Lower lobe of right lung (tissue), 2 donors: Measurements from ENCODE around the gene RPL22L1. TPM values are rescaled to one million over a fixed set of nuclear protein-coding genes. Genes with fewer than 3 reads are reported as not detected.

Experiments used
- ATAC-seq, 2 donors: fragments of 200-7000 bp; cut with Tn5 transposase; one replicate each; pipeline ENCODE4 v1.9.1; 2020 to 2022; ENCODE audit warnings: mild to moderate bottlenecking in 2 of 2, moderate library complexity in 2 of 2
- DNase-seq: peaks from one replicate; pipeline ENCODE4 v3.0.0-alpha.2; 2020
- H3K27ac ChIP-seq: fragments of 200-600 bp; one replicate; pipeline ENCODE4 v1.8.0; 2022
- H3K27me3 ChIP-seq: fragments of 200-600 bp; one replicate; pipeline ENCODE4 v1.8.0; 2022; ENCODE audit warnings: low read depth
- H3K36me3 ChIP-seq: fragments of 200-600 bp; one replicate; pipeline ENCODE4 v1.8.0; 2022; ENCODE audit warnings: mild to moderate bottlenecking
- H3K4me1 ChIP-seq: fragments of 200-600 bp; one replicate; pipeline ENCODE4 v1.8.0; 2022
- H3K4me3 ChIP-seq: fragments of 200-600 bp; one replicate; pipeline ENCODE4 v1.8.0; 2022; ENCODE audit warnings: mild to moderate bottlenecking
- H3K9me3 ChIP-seq: fragments of 200-600 bp; one replicate; pipeline ENCODE4 v1.8.0; 2022
- intact Hi-C: fragments of 100-400 bp; cut with DNase I; formaldehyde crosslinking; loops from one replicate; pipeline ENCODE4 v1.11.0; 2022
- long read RNA-seq: library from polyadenylated mRNA; unstranded; transcript quantifications from one replicate; pipeline ENCODE4 v2.0.0, GENCODE V29; 2021
- total RNA-seq: library from RNA; stranded (reverse); fragmentation: NEBNext Ultra II Directional; extraction: Animal tissue kit (Norgen Biotek cat#: 25700); gene quantifications from one replicate; pipeline ENCODE4 v1.2.1, GENCODE V29; 2021
- TF ChIP-seq, protein P1 (sequence below): fragments of 200-600 bp; IDR thresholded peaks from one replicate; pipeline ENCODE4 v1.8.0; 2022; ENCODE audit warnings: antibody characterized with exemption, mild to moderate bottlenecking
- donor health status: DM: no; HTN: yes; CAD: no; lungs with severe emphysema.

RPL22L1 gene
- 25.3 TPM for total RNA-seq
- long read RNA-seq, partial matches to known transcripts: 0 of 9 reads
- long read RNA-seq, other reads (novel, unspliced or antisense): 0 of 9 reads

DNA sequence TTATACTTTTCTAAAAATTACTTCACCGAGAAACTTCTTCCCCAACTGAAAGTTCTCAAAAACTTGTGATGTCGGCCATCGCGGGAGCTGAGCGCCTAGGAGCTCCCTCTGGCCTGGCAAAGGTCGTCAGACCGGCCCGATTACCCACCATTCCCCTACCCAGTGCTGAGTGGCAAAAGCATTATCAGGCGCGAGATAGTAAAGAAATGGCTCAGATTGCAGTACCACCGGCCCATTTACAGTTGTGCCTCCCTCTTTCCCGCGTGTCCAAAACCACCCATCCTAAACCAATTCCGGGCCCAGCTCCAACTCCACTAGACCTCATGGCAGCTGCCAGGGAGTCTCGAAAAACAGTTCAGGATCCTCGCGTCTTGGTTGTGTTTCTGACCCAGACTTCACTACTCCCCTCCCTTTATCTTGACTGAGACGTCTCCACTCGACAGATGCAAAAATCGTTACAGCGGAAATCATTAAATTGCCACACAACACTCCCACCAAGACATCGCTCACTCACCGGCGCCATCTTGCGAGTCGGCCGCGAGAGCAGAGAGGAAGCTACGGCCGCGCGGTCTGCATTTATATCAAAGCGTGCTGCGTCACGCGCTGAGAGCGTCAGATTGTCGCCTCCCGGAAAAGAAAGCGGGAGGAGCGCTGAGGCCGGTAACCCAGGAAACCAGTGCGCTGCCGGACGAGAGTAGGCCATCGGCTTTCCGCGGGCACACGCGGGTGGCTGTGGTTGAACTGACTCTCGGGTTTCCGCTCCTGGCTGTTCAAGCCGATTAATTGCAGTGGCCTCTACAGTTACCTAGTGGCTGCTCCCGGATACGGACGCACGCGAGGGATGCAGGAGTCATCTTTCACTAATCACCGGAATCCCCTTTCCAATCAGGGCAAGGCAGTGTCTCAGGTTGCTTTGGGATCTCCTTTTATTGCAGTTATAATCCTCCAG is at the start of gene RPL22L1:
Gene RPL22L1 (minus strand): TSS at position 551 of the 949 bp plus-strand sequence. CDS start 28 bp downstream, at position 523.
- DNase-seq (peak; percentile 97), ATAC-seq (peak; percentile 98 to 99)
- TF ChIP-seq, protein P1, sequence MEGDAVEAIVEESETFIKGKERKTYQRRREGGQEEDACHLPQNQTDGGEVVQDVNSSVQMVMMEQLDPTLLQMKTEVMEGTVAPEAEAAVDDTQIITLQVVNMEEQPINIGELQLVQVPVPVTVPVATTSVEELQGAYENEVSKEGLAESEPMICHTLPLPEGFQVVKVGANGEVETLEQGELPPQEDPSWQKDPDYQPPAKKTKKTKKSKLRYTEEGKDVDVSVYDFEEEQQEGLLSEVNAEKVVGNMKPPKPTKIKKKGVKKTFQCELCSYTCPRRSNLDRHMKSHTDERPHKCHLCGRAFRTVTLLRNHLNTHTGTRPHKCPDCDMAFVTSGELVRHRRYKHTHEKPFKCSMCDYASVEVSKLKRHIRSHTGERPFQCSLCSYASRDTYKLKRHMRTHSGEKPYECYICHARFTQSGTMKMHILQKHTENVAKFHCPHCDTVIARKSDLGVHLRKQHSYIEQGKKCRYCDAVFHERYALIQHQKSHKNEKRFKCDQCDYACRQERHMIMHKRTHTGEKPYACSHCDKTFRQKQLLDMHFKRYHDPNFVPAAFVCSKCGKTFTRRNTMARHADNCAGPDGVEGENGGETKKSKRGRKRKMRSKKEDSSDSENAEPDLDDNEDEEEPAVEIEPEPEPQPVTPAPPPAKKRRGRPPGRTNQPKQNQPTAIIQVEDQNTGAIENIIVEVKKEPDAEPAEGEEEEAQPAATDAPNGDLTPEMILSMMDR: peak; percentile 31
- Histone ChIP-seq H3K27me3 (no peaks in the 10 kb centered on the region), H3K36me3 (peaks cover 32% of the 10 kb centered on the region), H3K4me3 (peak within 1 kb of the TSS; percentile 76), H3K27ac (peak within 1 kb of the TSS; percentile 91), H3K9me3 (no peaks in the 10 kb centered on the region), H3K4me1 (peaks cover 29% of the 10 kb centered on the region)
- intact Hi-C loops: no loop called here

DNA sequence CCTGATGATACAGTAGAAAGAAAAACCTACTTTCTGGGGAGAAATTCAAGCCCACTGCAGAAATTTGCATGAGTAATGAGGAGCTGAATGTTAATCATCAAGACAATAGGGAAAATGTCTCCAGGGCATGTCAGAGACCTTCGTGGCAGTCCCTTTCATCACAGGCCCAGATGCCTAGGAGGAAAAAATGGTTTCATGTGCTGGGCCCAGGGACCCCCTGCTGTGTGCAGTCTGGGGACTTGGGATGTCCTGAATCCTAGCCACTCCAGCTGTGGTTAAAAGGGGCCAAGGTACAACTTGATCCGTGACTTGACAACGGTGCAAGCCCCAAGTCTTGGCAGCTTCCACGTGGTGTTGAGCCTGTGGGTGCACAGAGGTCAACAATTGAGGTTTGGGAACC is 48.7 kb upstream of the RPL22L1 start:
- TF ChIP-seq, protein P1: no peak
- ATAC-seq (no peak), DNase-seq (no peak)
- intact Hi-C loops: no loop called here
- Histone ChIP-seq H3K36me3 (no peaks in the 10 kb centered on the region), H3K27me3 (no peaks in the 10 kb centered on the region), H3K4me3 (no peak overlapping the region), H3K4me1 (no peaks in the 10 kb centered on the region), H3K9me3 (peaks cover 14% of the 10 kb centered on the region), H3K27ac (no peak overlapping the region)

DNA sequence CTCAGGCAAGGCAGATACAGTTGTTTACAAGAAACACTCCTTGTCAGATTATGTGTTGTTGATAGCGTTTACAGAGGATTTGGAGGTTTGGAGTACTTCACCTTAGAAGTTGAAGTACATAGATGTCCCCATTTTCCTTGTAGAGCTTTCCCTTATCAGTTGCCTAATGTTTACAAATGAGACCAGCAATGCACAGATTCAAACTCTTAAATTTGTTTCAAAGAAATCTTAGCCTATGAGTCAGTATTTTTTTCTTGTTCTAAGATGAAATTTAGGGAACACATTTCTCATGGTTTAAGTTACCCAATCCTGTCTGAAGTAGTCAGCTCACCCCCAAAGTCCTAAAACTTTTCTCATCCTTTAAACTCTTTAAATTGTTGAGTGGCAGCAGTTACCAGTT is 44.7 kb upstream of the RPL22L1 start:
- Histone ChIP-seq H3K4me1 (no peaks in the 10 kb centered on the region), H3K4me3 (no peak overlapping the region), H3K27me3 (no peaks in the 10 kb centered on the region), H3K9me3 (peaks cover 21% of the 10 kb centered on the region), H3K36me3 (no peaks in the 10 kb centered on the region), H3K27ac (no peak overlapping the region)
- TF ChIP-seq, protein P1: no peak
- DNase-seq: no peak
- no peak for ATAC-seq
- intact Hi-C loops: no loop called here

DNA sequence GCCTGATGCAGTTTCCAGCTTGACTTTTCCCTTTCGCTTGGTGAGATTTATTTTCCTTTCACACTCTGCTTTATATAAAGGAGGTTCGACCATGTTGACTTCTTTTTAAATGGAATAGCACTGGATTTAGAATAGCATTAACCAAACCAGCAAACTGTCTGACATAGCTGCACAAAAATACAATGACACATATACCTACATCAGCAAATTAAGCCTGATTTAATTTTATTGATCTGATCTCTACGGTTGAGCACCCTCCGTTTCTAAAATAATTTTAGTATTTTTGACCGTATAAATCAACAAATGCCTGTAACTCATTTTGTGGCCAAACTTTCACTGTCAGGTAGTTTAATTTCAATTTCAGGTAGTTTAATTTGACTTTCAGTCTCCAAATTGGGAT is 44.2 kb upstream of the RPL22L1 start:
- no peaks in the 10 kb centered on the region for H3K4me1 ChIP-seq
- no peak overlapping the region for H3K4me3 ChIP-seq
- DNase-seq: no peak
- intact Hi-C loops: no loop called here
- H3K36me3 ChIP-seq: no peaks in the 10 kb centered on the region
- no peaks in the 10 kb centered on the region for H3K27me3 ChIP-seq
- TF ChIP-seq, protein P1: no peak
- no peak for ATAC-seq
- H3K9me3 ChIP-seq: peaks cover 23% of the 10 kb centered on the region
- no peak overlapping the region for H3K27ac ChIP-seq

DNA sequence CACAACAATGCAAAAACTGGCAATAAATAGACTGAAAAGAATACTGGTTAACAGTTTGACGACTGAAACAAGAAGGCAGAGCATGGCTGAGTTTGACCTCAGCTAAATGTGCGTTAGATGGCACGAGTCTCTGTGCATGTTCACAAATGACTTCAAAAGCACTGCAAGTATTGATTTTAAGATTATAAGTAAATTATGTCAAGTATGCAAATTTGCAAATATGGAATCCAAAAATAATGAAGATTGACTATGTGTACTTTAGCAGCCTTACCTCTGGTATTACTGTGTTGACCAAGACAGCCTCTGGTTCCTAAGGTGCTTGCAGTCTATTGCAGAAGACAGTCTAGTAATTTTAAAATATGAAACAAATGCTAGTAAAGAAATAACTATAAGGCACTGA is 41.1 kb upstream of the RPL22L1 start:
- peaks cover 5% of the 10 kb centered on the region for H3K27me3 ChIP-seq
- no peak overlapping the region for H3K4me3 ChIP-seq
- ATAC-seq (no peak), DNase-seq (no peak)
- H3K27ac ChIP-seq: no peak overlapping the region
- intact Hi-C loops: no loop called here
- TF ChIP-seq, protein P1: no peak
- H3K4me1 ChIP-seq: peaks cover 9% of the 10 kb centered on the region
- H3K9me3 ChIP-seq: peaks cover 15% of the 10 kb centered on the region
- H3K36me3 ChIP-seq: no peaks in the 10 kb centered on the region
